ENCODE data around the gene CCDC6.

DNA sequence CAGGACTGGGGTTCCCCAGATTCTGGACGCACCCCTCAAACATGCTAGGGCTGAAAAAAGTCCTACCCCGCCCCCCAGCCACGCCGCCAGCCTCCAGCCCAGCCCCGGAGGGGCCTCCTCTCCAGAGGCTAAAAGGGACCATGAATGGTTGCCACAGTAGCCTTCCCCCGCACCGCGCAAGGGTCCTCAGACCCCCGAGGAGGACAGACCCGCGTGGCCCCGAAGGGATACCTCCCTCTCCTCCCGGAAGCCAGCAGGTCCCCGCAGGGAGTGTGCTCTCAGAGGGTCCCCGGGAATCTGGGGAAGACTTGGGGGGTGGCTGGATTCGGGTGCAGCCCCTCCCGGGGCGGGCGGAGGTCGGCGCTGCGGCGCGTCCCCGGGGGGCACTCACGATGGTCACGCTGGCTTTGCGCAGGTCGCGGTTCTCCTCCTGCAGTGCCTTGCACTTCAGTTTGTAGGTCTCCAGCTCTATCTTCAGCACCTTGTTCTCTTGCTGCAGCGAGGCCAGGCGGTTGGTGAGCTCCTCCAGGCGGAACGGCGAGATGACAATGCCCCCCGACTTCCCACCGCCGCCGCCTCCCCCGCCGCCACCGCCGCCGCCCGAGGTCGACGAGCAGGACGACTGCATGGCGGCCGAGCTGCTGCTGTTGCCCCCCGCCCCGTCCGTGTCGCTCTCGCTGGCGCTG, 482 bp downstream of the CCDC6 start:
- TF ChIP-seq, protein P1, sequence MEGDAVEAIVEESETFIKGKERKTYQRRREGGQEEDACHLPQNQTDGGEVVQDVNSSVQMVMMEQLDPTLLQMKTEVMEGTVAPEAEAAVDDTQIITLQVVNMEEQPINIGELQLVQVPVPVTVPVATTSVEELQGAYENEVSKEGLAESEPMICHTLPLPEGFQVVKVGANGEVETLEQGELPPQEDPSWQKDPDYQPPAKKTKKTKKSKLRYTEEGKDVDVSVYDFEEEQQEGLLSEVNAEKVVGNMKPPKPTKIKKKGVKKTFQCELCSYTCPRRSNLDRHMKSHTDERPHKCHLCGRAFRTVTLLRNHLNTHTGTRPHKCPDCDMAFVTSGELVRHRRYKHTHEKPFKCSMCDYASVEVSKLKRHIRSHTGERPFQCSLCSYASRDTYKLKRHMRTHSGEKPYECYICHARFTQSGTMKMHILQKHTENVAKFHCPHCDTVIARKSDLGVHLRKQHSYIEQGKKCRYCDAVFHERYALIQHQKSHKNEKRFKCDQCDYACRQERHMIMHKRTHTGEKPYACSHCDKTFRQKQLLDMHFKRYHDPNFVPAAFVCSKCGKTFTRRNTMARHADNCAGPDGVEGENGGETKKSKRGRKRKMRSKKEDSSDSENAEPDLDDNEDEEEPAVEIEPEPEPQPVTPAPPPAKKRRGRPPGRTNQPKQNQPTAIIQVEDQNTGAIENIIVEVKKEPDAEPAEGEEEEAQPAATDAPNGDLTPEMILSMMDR (IDR thresholded peaks at IDR 0.05; ENCODE audit: insufficient read depth, low read length, poor library complexity, severe bottlenecking), result no peak
- no peak for TF ChIP-seq EZH2phosphoT487 (conservative IDR thresholded peaks at IDR 0.05; ENCODE audit: low read length)
